Activated CD8-positive, alpha-beta memory T cell treated with anti-CD3 and anti-CD28 coated beads for 4 hours (primary cell): Measurements from ENCODE around the gene TEX11.
"Not testable (repeated sequence)": the region's sequence is repeated elsewhere in the genome, so short reads cannot be mapped to it uniquely, and the experiment has no call there.

Experiments
- DNase-seq, 2 donors: peaks; one replicate each; pipeline ENCODE4 v3.0.0-alpha.2; 2020; ENCODE audit warnings: low read depth in 2 of 2

Gene TEX11

GRCh38 chrX:70908541-70908940 is at the start of gene TEX11:
TEX11 (minus strand) TSS chrX:70908711; CDS start chrX:70907789, 922 bp downstream.
- no peak for DNase-seq

- DNase-seq: no peak
These were observed 46.4 kb upstream of the TEX11 start for GRCh38 chrX:70954871-70955270.

- no peak for DNase-seq
These were observed 15.9 kb upstream of the TEX11 start for GRCh38 chrX:70924294-70924911.

- no peak for DNase-seq
These were observed 14.4 kb upstream of the TEX11 start for GRCh38 chrX:70922774-70923473.

GRCh38 chrX:70921709-70922352 is 13.3 kb upstream of the TEX11 start:
- no peak for DNase-seq

- DNase-seq: no peak
These were observed 8.2 kb upstream of the TEX11 start for GRCh38 chrX:70916754-70917153.

GRCh38 chrX:70907900-70908299 is 611 bp downstream of the TEX11 start:
- DNase-seq: no peak

GRCh38 chrX:70901465-70901864 is 7.0 kb downstream of the TEX11 start:
- DNase-seq: no peak

- DNase-seq: not testable (repeated sequence)
These were observed 18.1 kb downstream of the TEX11 start for GRCh38 chrX:70890441-70890840.

- no peak for DNase-seq
These were observed 29.6 kb downstream of the TEX11 start for GRCh38 chrX:70878902-70879301.

GRCh38 chrX:70852294-70852693 is 56.2 kb downstream of the TEX11 start:
- no peak for DNase-seq

GRCh38 chrX:70844081-70844480 is 64.4 kb downstream of the TEX11 start:
- DNase-seq: not testable (repeated sequence)

GRCh38 chrX:70843620-70844019 is 64.9 kb downstream of the TEX11 start:
- DNase-seq: not testable (repeated sequence)

- no peak for DNase-seq
These were observed 73.9 kb downstream of the TEX11 start for GRCh38 chrX:70834589-70834988.

GRCh38 chrX:70826715-70827114 is 81.8 kb downstream of the TEX11 start:
- no peak for DNase-seq

GRCh38 chrX:70825366-70825765 is 83.1 kb downstream of the TEX11 start:
- DNase-seq: no peak

GRCh38 chrX:70808942-70809940 is 99.3 kb downstream of the TEX11 start:
- DNase-seq: no peak

- DNase-seq: no peak
These were observed 102.4 kb downstream of the TEX11 start for GRCh38 chrX:70806081-70806480.

- not testable (repeated sequence) for DNase-seq
These were observed 111.8 kb downstream of the TEX11 start for GRCh38 chrX:70796742-70797141.

GRCh38 chrX:70774223-70774622 is 134.3 kb downstream of the TEX11 start:
- no peak for DNase-seq

- DNase-seq: no peak
These were observed 138.8 kb downstream of the TEX11 start for GRCh38 chrX:70769659-70770227.
